Stomach (tissue), 4 donors: ENCODE data around the gene GCAT.

Experiments used
- CTCF ChIP-seq, 7 experiments: fragments of 450-650 bp in 4 of 7; fragments of 200-600 bp in 3 of 7; sonication (generic) in 3 of 7; IDR thresholded peaks; one replicate each; pipeline ENCODE4 v1.5.1; 2016 to 2019; ENCODE audit warnings: antibody characterized with exemption in 7 of 7, control low read depth in 2 of 7, mild to moderate bottlenecking in 1 of 7
- EP300 ChIP-seq: sonication (generic); formaldehyde crosslinking; IDR thresholded peaks from one replicate; pipeline ENCODE4 v1.6.1; 2017; ENCODE audit warnings: antibody characterized with exemption
- POLR2A ChIP-seq, 4 donors: fragments of 450-650 bp; IDR thresholded peaks; one replicate each; pipeline ENCODE4 v1.6.1; 2016; ENCODE audit warnings: antibody characterized with exemption in 4 of 4, control low read depth in 2 of 4, mild to moderate bottlenecking in 1 of 4, moderate library complexity in 1 of 4

DNA sequence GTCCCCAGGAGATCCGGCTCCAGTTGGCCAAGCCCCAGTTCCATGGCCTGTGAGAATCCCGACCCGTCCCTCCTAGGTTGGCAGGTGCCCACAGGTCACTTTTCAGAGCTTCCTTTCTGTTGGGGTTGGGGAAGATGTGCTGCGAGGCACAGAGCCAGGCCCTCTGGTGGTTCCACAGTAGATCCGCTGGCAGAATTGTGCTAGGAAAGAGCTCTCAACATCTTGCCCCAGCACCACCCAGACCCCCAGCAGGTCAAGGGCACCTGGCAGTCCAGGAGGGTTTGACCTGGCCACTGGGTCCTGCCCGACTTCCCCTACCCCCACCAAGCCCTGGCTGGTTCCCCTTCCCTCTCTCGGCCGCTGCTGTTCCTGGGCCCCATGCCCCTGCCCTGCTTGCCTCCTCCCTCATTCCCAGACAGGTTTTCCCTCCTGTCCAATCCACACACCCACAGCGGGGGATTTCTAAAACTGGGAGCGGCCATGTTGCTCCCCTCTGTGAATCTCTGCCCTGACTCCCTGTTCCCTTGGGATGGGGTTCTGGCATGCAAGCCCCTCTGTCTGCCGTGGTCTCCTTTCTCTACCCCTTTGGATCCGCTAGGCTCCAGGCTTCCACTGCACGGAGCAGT is 26.2 kb upstream of the GCAT start:
- TF ChIP-seq CTCF (IDR thresholded peaks at IDR 0.05) (no peak), POLR2A (IDR thresholded peaks at IDR 0.05) (no peak), EP300 (no peak)
